Brain pericyte (primary cell): ENCODE results near the gene NTNG1.

Experiments
- DNase-seq: peaks from one replicate; pipeline ENCODE4 v3.0.0-alpha.2; 2012; ENCODE audit warnings: low read depth, low spot score

The NTNG1 gene

GRCh38 chr1:107404756-107405155 is 263.9 kb downstream of the NTNG1 start:
- DNase-seq: no peak

GRCh38 chr1:107405236-107405635 is 264.4 kb downstream of the NTNG1 start:
- no peak for DNase-seq

DNA sequence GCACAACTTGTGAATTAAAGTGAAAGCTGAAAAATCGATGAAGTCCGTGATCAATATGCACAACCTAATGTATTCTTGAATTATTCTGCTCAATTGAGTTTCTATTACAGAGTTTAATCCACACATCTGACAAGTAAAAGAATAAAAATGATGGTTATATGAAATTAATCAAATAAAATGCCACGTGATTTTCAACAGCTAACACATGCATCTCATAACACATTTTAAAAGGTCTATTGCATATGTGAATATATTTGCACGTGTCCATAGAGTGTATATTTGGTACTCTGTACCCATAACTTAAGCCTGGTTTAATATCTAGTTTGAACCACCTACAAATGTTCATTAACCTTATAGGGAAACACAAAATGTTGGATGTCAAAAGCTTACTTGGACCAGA is 266.2 kb downstream of the NTNG1 start:
- DNase-seq: no peak

DNA sequence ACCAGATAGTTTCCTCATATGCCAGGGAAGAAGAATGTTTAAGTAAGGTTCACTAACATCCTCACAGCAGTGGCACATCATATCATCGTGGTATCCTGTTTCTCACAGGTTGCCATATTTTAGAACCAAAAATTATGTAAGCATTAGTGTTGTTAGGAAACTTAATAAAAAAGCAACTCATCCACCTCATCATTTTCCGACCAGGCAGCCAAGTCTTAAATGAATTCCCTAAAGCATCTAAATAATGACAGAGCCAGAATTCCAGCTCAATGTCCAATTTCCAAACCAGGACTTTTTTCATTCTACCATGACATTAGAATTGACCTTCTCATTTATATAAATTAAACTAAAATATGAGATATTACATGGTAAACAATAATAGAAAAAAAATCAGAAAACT is 272.7 kb downstream of the NTNG1 start:
- no peak for DNase-seq

- no peak for DNase-seq
Observed at GRCh38 chr1:107413951-107414350, 273.1 kb downstream of the NTNG1 start.

GRCh38 chr1:107414550-107414949 is 273.7 kb downstream of the NTNG1 start:
- no peak for DNase-seq

DNA sequence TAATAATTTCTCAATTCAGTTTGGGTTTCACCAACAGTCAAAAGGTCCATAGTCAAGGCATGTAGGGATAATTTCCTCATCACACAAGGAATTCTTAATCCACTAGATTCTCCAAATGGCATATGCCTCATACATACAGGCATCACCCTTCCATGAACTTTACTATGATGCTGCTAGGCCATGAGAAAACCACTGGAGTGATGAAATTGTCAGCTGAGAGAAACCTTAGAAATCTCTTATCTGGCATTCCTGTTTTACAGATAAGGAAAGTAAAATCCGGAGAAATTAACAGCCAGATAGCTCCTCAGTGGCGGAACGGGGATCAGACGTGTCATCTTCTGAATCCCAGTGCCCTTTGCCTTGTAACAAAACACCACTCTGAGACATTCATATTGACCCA is 274.4 kb downstream of the NTNG1 start:
- no peak for DNase-seq

- DNase-seq: no peak
Observed at GRCh38 chr1:107419003-107419402, 278.2 kb downstream of the NTNG1 start.

- no peak for DNase-seq
Observed at GRCh38 chr1:107422901-107423300, 282.1 kb downstream of the NTNG1 start.

- DNase-seq: no peak
Observed at GRCh38 chr1:107430540-107431228, 289.8 kb downstream of the NTNG1 start.

DNA sequence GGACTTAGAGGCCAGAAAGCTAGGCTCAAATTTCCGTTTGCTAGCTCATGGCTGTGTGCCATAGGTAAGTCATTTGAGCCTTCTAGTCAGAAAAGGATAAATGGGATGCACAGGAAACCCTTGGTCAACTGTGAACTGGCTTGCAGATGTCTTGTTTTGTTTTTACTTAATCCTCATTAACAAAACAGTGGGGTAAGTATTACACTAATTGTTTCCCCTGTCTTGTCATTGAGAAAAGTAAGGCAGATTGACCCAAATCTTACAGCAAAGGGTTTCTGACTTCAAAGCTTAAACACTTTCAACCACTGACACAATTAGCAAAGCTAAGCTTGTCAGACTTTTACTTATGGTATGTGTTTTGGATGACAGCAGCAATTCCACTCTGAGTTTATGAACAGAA is 291.3 kb downstream of the NTNG1 start:
- DNase-seq: no peak

DNA sequence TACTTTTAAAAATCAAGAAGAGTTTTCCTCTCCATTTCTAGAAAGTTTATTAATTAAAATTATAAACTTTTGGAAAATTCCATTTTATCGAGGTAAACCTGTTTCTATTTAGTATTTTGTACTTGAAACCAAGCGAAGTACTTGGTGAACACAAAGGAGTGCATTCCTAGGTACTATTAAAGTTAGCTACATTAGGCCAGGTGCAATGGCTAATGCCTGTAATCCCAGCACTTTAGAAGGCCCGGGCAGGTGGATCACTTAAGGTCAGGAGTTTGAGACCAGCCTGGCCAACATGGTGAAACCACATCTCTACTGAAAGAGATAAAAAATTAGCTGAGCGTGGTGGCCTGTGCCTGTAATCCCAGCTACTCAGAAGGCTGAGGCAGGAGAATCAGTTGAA is 292.2 kb downstream of the NTNG1 start:
- no peak for DNase-seq

DNA sequence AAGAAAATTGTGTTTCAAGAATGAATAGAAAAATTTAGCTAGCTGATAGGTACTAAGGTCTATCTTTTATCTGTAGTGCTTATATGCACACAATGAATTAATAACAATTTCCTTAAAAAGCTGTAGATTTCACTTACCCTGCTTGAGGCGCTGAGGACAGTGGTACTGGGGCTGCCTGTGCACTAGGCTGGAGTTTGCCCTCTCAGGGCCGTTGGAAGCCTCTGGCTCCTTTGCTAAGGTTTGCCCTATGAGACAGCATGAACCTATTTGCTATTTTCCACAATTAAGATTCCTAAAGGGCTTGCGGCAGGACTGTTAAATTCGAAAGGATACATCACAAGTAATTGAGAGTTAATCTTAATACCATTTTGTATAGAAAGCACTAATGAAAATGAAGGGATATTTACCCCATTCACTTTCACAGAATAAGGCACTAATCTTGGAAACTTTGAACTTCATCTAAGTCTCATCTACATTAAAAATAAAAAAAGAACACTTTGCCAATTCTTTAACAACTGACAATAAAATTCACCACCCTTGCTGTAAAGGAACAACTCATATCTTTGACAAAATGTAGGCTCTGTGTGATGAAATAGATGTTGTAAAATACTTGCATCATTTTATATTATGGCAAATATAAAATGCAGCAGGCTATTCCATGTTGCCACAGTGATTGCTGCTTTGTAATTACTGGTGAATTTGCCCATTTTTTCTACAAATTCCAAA is 293.0 kb downstream of the NTNG1 start:
- DNase-seq: no peak

- no peak for DNase-seq
Observed at GRCh38 chr1:107434361-107434693, 293.5 kb downstream of the NTNG1 start.

GRCh38 chr1:107436552-107437241 is 295.9 kb downstream of the NTNG1 start:
- no peak for DNase-seq

- no peak for DNase-seq
Observed at GRCh38 chr1:107439567-107439966, 298.7 kb downstream of the NTNG1 start.

- no peak for DNase-seq
Observed at GRCh38 chr1:107442551-107442950, 301.7 kb downstream of the NTNG1 start.

GRCh38 chr1:107443027-107443426 is 302.2 kb downstream of the NTNG1 start:
- DNase-seq: no peak

- DNase-seq: no peak
Observed at GRCh38 chr1:107443860-107444259, 303.0 kb downstream of the NTNG1 start.

DNA sequence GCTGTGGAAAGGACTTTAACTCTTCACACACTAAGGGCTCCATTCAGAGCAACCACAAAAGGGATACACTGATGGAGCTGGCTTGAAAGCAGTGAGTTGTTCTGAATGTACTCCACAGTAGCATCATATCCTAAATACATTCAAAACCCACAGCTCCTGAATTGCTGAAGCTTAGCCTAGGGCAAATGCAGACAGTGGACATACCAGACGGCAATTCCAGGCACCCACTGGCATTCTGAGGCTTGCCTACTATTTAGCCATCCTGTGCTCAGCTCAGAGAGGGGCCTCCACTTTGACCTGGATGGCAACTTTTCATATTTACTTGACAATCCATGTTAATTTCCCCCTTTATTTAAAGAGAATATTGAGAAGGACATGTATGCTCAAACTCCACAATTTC is 303.5 kb downstream of the NTNG1 start:
- DNase-seq: no peak

DNA sequence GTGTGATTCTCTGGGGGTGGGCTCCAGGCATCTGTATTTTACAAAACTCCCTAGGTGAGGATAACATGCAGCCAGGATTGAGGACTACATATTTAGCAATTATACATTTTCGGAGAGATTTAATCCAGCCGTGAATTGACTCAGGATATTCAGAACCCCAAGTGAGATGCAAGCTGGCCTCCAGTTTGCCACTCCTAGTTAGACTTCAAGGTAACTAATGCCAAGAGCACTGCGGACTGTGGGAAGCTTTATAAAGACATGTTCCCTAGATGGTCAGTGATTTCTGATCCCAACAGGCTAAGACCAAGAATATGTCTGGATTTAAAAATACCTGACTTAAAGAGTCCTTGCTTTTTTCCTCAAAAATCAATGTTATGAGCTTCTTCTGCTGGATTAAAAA is 308.5 kb downstream of the NTNG1 start:
- no peak for DNase-seq

DNA sequence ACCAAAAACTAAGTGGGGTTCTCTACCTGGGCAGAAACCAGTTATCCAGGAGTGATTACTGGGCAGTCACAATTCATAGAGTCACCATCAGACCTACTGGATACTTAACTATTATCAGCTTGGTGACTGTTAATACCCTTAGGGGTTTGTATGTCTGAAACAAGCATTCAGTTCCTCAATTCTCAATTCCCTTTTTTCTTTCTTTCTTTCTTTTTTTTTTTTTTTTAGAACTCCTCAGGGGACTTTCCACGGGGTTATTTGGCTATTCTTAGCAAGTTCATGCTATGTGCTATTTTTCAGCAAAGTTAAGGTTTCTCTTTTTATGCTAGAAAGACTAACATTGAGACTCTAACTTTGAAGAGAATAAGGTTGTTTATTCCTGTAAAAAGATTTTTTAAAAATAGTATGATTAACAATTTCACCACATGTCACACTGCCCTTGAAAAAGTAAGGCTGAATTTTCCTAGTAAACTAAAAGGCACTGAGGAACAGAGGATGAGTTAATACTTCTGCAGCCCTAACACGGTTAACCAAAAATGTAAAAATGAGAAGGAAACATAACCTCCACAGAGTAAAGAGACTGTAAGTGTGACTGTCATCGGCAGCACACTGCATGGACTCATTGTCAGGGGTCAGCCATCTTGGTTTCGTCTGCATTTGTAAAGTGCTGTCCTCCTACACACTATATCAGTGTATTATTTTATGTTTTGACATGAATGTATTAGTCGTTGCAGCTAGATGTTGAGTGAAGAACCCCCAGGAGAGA is 310.2 kb downstream of the NTNG1 start:
- no peak for DNase-seq
